ENCODE results near the gene CCND2. TPM values are rescaled to one million over a fixed set of nuclear protein-coding genes. Genes with fewer than 3 reads are reported as not detected.
A peak's percentile ranks its signal among the peaks of the same experiment; 100 is the strongest.

CCND2 gene
- total RNA-seq, 1 experiment from 2014 or later = 0.09 TPM

GRCh38 chr12:4320497-4320852 lies 46.9 kb downstream of the CCND2 start:
- Histone ChIP-seq H3K4me1 (replicated peaks; ENCODE audit: insufficient read depth) (peaks cover 12% of the 10 kb centered on the region), H4K20me1 (ENCODE audit: insufficient read depth) (no peaks in the 10 kb centered on the region), H3K4me3 (peak overlapping the region; percentile 95), H3K27me3 (ENCODE audit: insufficient read depth, low read depth) (0 out of 2 replicates have a peak, but pooled peaks cover under 1% of the 10 kb centered on the region), H3K9me2 (ENCODE audit: insufficient read depth) (no peaks in the 10 kb centered on the region), H2AFZ (peak overlapping the region; percentile 97), H3K4me2 (peak overlapping the region; percentile 96), H3K36me3 (ENCODE audit: low read depth) (no peaks in the 10 kb centered on the region), H3K79me2 (ENCODE audit: low read depth) (peaks cover 15% of the 10 kb centered on the region), H3F3A (ENCODE audit: insufficient read depth, low read depth) (peaks cover 6% of the 10 kb centered on the region), H3K9me3 (ENCODE audit: insufficient read depth, low read depth) (no peaks in the 10 kb centered on the region), H3K27ac (peak overlapping the region; percentile 69)
- ChIA-PET CTCF (interaction anchor here (1.0 kb wide), 1 partner anchor 12 kb away, joined by 3 read pairs; no protein-coding TSS in a partner anchor), POLR2A (ENCODE audit: unreplicated experiment) (interaction anchor here (0.5 to 0.6 kb wide), 2 partner anchors 131 to 199 kb away, joined by 3 to 5 read pairs; no protein-coding TSS in a partner anchor)
- BruUV-seq (replicated peaks) = TSS peak; percentile 96
- no peak for DNase-seq
- intact Hi-C loops (cut with micrococcal nuclease; ENCODE audit: unreplicated experiment) = loop anchor here (1.0 to 10.0 kb wide), 2 partner anchors 12 to 1954 kb away; no protein-coding TSS in a partner anchor
- no peak for TF ChIP-seq EZH2 (IDR thresholded peaks at IDR 0.05; ENCODE audit: low read depth)
- TF ChIP-seq, protein P1, sequence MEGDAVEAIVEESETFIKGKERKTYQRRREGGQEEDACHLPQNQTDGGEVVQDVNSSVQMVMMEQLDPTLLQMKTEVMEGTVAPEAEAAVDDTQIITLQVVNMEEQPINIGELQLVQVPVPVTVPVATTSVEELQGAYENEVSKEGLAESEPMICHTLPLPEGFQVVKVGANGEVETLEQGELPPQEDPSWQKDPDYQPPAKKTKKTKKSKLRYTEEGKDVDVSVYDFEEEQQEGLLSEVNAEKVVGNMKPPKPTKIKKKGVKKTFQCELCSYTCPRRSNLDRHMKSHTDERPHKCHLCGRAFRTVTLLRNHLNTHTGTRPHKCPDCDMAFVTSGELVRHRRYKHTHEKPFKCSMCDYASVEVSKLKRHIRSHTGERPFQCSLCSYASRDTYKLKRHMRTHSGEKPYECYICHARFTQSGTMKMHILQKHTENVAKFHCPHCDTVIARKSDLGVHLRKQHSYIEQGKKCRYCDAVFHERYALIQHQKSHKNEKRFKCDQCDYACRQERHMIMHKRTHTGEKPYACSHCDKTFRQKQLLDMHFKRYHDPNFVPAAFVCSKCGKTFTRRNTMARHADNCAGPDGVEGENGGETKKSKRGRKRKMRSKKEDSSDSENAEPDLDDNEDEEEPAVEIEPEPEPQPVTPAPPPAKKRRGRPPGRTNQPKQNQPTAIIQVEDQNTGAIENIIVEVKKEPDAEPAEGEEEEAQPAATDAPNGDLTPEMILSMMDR (conservative IDR thresholded peaks at IDR 0.05) = no peak

DNA sequence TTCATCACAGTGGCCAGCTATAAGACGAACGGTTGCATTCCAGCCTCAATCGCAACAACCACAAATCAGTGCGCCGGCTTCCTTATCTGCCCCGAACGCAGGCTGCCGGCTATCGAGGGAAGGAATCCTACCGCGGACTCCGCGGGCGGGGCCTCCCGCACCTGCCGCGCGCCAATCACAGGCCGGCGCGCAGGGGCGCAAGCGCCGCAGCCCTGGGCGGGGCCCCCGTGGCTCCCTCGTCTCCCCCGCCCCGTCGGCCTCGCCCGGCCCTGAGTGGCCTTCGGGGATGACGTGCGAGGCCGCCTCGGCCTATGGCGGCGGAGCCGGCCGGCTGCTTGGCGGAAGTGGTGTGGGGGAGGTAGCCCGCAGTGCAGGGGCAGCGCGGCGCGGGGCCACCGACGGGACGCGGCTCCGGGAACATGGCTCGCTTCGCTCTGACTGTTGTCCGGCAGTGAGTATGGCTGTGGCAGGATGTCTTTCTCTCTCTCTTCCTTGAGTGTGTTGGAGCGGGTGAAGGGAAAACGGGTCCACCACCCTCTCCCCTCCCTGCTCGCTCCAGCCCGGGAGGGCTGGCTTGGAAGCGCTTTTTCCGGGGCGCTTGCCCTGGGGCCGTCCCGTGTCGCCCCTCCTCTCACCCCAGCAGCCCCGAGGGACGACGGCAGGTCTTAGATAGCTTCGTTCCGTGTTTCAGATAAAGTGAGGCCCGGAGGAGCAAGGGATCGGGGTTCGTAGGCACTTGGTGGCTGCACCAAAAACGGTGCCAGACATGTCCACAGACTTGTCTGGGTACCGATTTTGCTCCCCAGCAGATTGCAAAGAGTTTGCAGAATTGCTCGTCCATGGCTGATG lies 47.5 kb downstream of the CCND2 start, which contains the start of gene TIGAR:
Gene TIGAR (plus strand): TSS at position 361 of the 849 bp plus-strand sequence. CDS start 59 bp downstream, at position 420.
- Histone ChIP-seq H3K4me3 (peak within 1 kb of the TSS; percentile 95), H3K4me2 (peak within 1 kb of the TSS; percentile 96), H2AFZ (peak within 1 kb of the TSS; percentile 100), H3K27ac (peak within 1 kb of the TSS; percentile 69), H3F3A (ENCODE audit: insufficient read depth, low read depth) (peaks cover 6% of the 10 kb centered on the region), H3K9me3 (ENCODE audit: insufficient read depth, low read depth) (no peaks in the 10 kb centered on the region), H4K20me1 (ENCODE audit: insufficient read depth) (no peaks in the 10 kb centered on the region), H3K27me3 (ENCODE audit: insufficient read depth, low read depth) (no peaks in the 10 kb centered on the region), H3K36me3 (ENCODE audit: low read depth) (no peaks in the 10 kb centered on the region), H3K79me2 (ENCODE audit: low read depth) (peaks cover 15% of the 10 kb centered on the region), H3K4me1 (replicated peaks; ENCODE audit: insufficient read depth) (peaks cover 12% of the 10 kb centered on the region), H3K9me2 (ENCODE audit: insufficient read depth) (no peaks in the 10 kb centered on the region)
- ChIA-PET CTCF (interaction anchor here (1.0 kb wide), 1 partner anchor 13 kb away, joined by 3 read pairs; no protein-coding TSS in a partner anchor), POLR2A (ENCODE audit: unreplicated experiment) (interaction anchor here (0.5 to 0.8 kb wide), 2 partner anchors 130 to 328 kb away, joined by 3 to 4 read pairs; partner anchors contain the start of gene AKAP3)
- intact Hi-C loops (cut with micrococcal nuclease; ENCODE audit: unreplicated experiment) = loop anchor here (1.0 to 10.0 kb wide), 2 partner anchors 13 to 1954 kb away; no protein-coding TSS in a partner anchor
- BruUV-seq (replicated peaks) = TSS peak; percentile 69
- peak; percentile 86 to 99 for DNase-seq
- no peak for TF ChIP-seq EZH2 (IDR thresholded peaks at IDR 0.05; ENCODE audit: low read depth)
- TF ChIP-seq, protein P1 (conservative IDR thresholded peaks at IDR 0.05) = no peak

- peaks cover 15% of the 10 kb centered on the region for H3K79me2 ChIP-seq (ENCODE audit: low read depth)
- 0 out of 2 replicates have a peak, but pooled peaks cover 7% of the 10 kb centered on the region for H4K20me1 ChIP-seq (ENCODE audit: insufficient read depth)
- no peaks in the 10 kb centered on the region for H3K9me2 ChIP-seq (ENCODE audit: insufficient read depth)
- H3F3A ChIP-seq (ENCODE audit: insufficient read depth, low read depth) = peaks cover 6% of the 10 kb centered on the region
- no TSS peak for BruUV-seq (replicated peaks)
- ChIA-PET CTCF (interaction anchor here (0.6 kb wide), 1 partner anchor 321 kb away, joined by 4 read pairs; no protein-coding TSS in a partner anchor), POLR2A (ENCODE audit: unreplicated experiment) (interaction anchor here (0.6 kb wide), 1 partner anchor 473 kb away, joined by 7 read pairs; no protein-coding TSS in a partner anchor)
- H3K27ac ChIP-seq = no peak overlapping the region
- H3K4me1 ChIP-seq (replicated peaks; ENCODE audit: insufficient read depth) = peaks cover 12% of the 10 kb centered on the region
- peak overlapping the region; percentile 96; the same call in 1 of the 2 replicates for H3K4me2 ChIP-seq
- no peaks in the 10 kb centered on the region for H3K27me3 ChIP-seq (ENCODE audit: insufficient read depth, low read depth)
- no peak for DNase-seq
- no peak overlapping the region for H2AFZ ChIP-seq
- intact Hi-C loops (cut with micrococcal nuclease; ENCODE audit: unreplicated experiment) = loop anchor here (10.0 kb wide), 1 partner anchor 1952 kb away; no protein-coding TSS in a partner anchor
- no peaks in the 10 kb centered on the region for H3K9me3 ChIP-seq (ENCODE audit: insufficient read depth, low read depth)
- no peak for TF ChIP-seq EZH2 (IDR thresholded peaks at IDR 0.05; ENCODE audit: low read depth)
- TF ChIP-seq, protein P1 (conservative IDR thresholded peaks at IDR 0.05) = no peak
- no peak overlapping the region for H3K4me3 ChIP-seq
- no peaks in the 10 kb centered on the region for H3K36me3 ChIP-seq (ENCODE audit: low read depth)
These were observed 49.2 kb downstream of the CCND2 start for GRCh38 chr12:4322726-4323125.
